ENCODE results near the gene KAT8.
"Not testable (repeated sequence)": the region's sequence is repeated elsewhere in the genome, so short reads cannot be mapped to it uniquely, and the experiment has no call there.

The KAT8 gene

GRCh38 chr16:31083081-31083480 lies 34.4 kb upstream of the KAT8 start:
- in situ Hi-C loops (cut with HindIII; ENCODE audit: low sequenced_read_pairs) = no loop called here

DNA sequence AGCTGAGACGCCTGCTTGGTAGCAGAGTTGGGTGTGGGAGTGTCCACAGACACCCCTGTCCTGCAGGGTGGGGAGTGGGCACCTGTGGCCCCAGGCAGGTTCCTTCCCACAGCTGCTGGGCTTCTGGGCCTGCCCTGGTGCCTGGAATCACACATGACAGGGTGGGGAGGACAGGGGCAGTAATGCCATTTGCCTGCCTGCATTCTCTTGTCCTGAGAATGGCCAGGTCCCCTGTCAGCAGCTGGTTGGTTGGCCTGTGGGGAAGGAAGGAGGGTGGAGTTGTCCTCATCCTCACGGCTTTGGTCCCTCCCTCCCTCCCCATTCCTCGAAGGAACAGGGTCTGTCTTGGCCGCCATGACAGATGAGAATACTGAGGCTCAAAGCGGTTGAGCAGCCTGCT lies 33.9 kb upstream of the KAT8 start:
- in situ Hi-C loops (cut with HindIII; ENCODE audit: low sequenced_read_pairs) = no loop called here

- in situ Hi-C loops (cut with HindIII; ENCODE audit: low sequenced_read_pairs) = no loop called here
Observed at GRCh38 chr16:31083981-31084380, 33.5 kb upstream of the KAT8 start.

GRCh38 chr16:31084584-31085302 lies 32.7 kb upstream of the KAT8 start:
- in situ Hi-C loops (cut with HindIII; ENCODE audit: low sequenced_read_pairs) = no loop called here

- in situ Hi-C loops (cut with HindIII; ENCODE audit: low sequenced_read_pairs) = no loop called here
Observed at GRCh38 chr16:31085411-31085810, 32.1 kb upstream of the KAT8 start.

GRCh38 chr16:31085873-31086628 lies 31.4 kb upstream of the KAT8 start:
- in situ Hi-C loops (cut with HindIII; ENCODE audit: low sequenced_read_pairs) = no loop called here

- in situ Hi-C loops (cut with HindIII; ENCODE audit: low sequenced_read_pairs) = no loop called here
Observed at GRCh38 chr16:31086629-31086906, 30.9 kb upstream of the KAT8 start.

GRCh38 chr16:31087481-31087880 lies 30.0 kb upstream of the KAT8 start:
- in situ Hi-C loops (cut with HindIII; ENCODE audit: low sequenced_read_pairs) = no loop called here

GRCh38 chr16:31087971-31088370 lies 29.5 kb upstream of the KAT8 start:
- in situ Hi-C loops (cut with HindIII; ENCODE audit: low sequenced_read_pairs) = no loop called here

DNA sequence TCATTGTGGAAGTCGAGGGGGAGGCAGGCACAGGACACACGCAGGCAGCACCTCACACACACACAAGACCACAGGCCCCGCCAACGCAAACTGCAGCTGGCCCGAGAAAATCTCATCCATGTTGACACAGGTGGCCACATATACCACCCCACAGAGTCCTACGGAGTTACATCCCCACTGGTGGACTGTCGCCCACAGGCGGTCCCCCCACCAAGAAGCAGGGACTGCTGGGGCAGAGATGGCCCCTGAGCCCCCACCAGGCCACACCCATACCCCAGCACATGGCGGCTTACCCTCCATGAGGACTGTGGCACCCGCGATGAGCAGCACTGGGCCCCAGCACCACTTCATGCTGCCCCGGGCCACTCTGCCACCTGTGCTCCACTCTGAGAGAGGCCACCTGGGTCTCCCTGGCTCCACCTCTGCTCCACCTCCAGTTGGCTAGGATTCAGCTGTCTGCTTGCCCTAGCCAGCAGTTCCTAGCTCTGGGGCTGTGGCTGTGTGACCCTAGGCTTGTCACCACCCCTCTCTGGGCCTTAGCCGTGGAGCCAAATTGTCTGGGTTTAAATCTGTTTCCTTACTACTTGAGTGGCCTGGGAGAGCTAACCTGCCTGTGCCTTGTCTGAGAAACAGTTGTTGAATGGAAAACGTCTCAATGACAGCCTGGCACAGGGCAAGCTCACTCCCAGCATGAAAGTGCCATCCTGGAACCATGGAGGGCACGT lies 28.8 kb upstream of the KAT8 start, which contains the start of gene PRSS53:
PRSS53 (minus strand) TSS at position 485 of the 725 bp plus-strand sequence; CDS start at position 351, 134 bp downstream.
- in situ Hi-C loops (cut with HindIII; ENCODE audit: low sequenced_read_pairs) = no loop called here

GRCh38 chr16:31089199-31089598 lies 28.3 kb upstream of the KAT8 start:
- in situ Hi-C loops (cut with HindIII; ENCODE audit: low sequenced_read_pairs) = no loop called here

DNA sequence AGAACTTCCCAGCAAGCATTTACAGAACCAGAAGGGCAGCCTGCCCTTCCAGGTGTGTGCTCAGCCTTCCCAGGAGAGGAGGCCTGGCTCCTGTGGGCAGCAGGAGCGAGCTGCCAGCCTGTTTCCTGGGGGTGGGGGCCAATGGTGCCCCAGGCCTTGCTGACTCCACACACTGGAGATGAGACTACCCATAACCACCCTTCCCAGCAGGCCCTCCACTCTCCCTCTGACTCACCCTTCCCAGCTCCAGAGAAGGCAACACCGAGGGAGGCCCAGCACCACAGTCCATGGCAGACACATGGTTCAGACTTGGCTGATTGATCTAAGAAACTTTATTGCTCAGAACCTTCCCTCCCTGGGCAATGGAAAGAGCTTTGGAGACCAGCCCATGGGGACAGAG lies 26.9 kb upstream of the KAT8 start:
- in situ Hi-C loops (cut with HindIII; ENCODE audit: low sequenced_read_pairs) = no loop called here

DNA sequence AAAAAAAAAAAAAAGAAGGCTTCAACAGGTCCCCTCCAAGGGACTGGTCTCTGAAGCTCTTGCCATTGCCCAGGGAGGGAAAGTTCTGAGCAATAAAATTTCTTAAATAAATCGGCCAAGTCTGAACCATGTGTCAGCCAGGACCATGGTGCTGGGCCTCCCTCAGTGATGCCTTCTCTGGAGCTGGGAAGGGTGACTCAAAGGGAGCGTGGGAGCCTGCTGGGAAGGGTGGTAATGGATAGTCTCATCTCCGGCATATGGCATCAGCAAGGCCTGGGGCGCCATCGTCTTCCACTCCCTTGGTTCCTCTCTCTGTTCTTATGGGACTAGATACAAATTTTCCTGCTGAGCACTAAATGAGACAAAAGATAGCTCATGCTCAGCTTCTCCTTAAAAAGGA lies 25.1 kb upstream of the KAT8 start:
- in situ Hi-C loops (cut with HindIII; ENCODE audit: low sequenced_read_pairs) = no loop called here

- in situ Hi-C loops (cut with HindIII; ENCODE audit: low sequenced_read_pairs) = no loop called here
Observed at GRCh38 chr16:31093132-31093703, 24.2 kb upstream of the KAT8 start.

- in situ Hi-C loops (cut with HindIII; ENCODE audit: low sequenced_read_pairs) = no loop called here
Observed at GRCh38 chr16:31094088-31094423, 23.4 kb upstream of the KAT8 start.

DNA sequence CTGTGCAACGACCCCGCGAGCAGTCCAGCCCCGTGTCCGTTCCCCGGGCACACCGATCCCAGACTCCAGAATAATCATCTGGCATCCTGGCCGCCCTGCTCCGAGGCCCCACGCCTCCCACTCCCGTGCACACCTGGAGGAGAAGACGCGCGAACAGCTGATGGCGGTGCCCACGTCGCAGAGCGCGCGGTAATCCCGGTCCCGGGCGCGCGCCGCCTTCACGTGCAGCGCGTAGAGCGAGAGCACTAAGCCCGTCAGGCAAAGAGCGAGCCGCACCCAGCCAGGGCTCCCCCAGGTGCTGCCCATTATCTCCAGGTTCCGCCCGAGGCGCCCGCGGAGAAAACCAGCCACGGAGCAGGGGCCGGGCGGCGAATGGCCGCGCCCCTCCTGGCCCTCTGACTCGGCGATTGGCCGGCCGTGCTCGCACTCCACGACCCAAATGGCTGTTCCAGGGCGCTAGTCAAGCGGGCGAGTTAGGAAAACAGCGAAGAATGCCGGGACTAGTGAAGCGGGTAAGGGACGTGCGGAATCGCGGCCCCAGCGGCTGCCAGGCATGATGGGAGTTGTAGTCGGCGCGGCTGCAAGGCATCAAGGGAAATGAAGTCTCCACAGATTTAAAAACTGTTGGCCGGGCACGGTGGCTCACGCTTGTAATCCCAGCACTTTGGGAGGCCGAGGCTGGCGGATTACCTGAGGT lies 22.9 kb upstream of the KAT8 start, which contains the start of gene VKORC1:
VKORC1 (minus strand) TSS at position 374 of the 697 bp plus-strand sequence; CDS start at position 306, 68 bp downstream.
- in situ Hi-C loops (cut with HindIII; ENCODE audit: low sequenced_read_pairs) = no loop called here

- in situ Hi-C loops (cut with HindIII; ENCODE audit: low sequenced_read_pairs) = no loop called here
Observed at GRCh38 chr16:31099860-31100638, 17.4 kb upstream of the KAT8 start.

- in situ Hi-C loops (cut with HindIII; ENCODE audit: low sequenced_read_pairs) = not testable (repeated sequence)
Observed at GRCh38 chr16:31100876-31101641, 16.4 kb upstream of the KAT8 start.

- in situ Hi-C loops (cut with HindIII; ENCODE audit: low sequenced_read_pairs) = no loop called here
Observed at GRCh38 chr16:31105677-31106213, 11.7 kb upstream of the KAT8 start.
